HepG2 (cell line): ENCODE data around the gene UBXN1. TPM values are rescaled to one million over a fixed set of nuclear protein-coding genes. Genes with fewer than 3 reads are reported as not detected.
A peak's percentile ranks its signal among the peaks of the same experiment; 100 is the strongest.

Experiments used
- ARID3A ChIP-seq: IDR thresholded peaks from 2 replicates; pipeline ENCODE4 v1.6.1; 2012; ENCODE audit warnings: low read depth, low read length, improper control_type of control experiment
- CBX2 ChIP-seq, 2 experiments: fragments of 200-600 bp in 1 of 2; sonication (generic); formaldehyde crosslinking in 1 of 2; IDR thresholded peaks; 2 replicates each; pipeline versions ENCODE4 v1.7.0 to v1.8.1; 2018 to 2022; ENCODE audit warnings: low read depth in 2 of 2, low read length in 1 of 2, mild to moderate bottlenecking in 1 of 2, missing genetic modification reagents in 1 of 2
- FOXA1 ChIP-seq, 2 experiments: fragments of 450-650 bp in 1 of 2; sonication (generic) in 1 of 2; formaldehyde crosslinking in 1 of 2; IDR thresholded peaks; 2 replicates each; pipeline versions ENCODE4 v1.4.0 to v1.6.1; 2016 to 2020; ENCODE audit warnings: missing genetic modification reagents in 1 of 2
- GMEB1 ChIP-seq: sonication (generic); formaldehyde crosslinking; IDR thresholded peaks from 2 replicates; pipeline ENCODE4 v1.5.1; 2020; ENCODE audit warnings: missing genetic modification reagents, mild to moderate bottlenecking, borderline replicate concordance
- MLLT10 ChIP-seq: sonication (generic); formaldehyde crosslinking; IDR thresholded peaks from 2 replicates; pipeline ENCODE4 v1.4.0; 2020; ENCODE audit warnings: missing genetic modification reagents
- PITX1 ChIP-seq: sonication (generic); formaldehyde crosslinking; IDR thresholded peaks from 2 replicates; pipeline ENCODE4 v1.5.1; 2020; ENCODE audit warnings: mild to moderate bottlenecking, missing genetic modification reagents
- SAP130 ChIP-seq: IDR thresholded peaks from 2 replicates; pipeline ENCODE4 v1.6.1; 2016; ENCODE audit warnings: low read depth
- TAF15 ChIP-seq: fragments of 200-400 bp; formaldehyde crosslinking; IDR thresholded peaks from one replicate; pipeline ENCODE4 v1.6.1; 2018; ENCODE audit warnings: mild to moderate bottlenecking, low read depth, low read length; ENCODE audit not compliant: poor library complexity, severe bottlenecking
- TCF7L2 ChIP-seq: IDR thresholded peaks from 2 replicates; pipeline ENCODE4 v1.6.1; 2011; ENCODE audit warnings: mild to moderate bottlenecking, low read depth, low read length, moderate library complexity
- TGIF2 ChIP-seq: IDR thresholded peaks from 2 replicates; pipeline ENCODE4 v1.6.1; 2016; ENCODE audit warnings: control low read depth, missing compliant biosample characterization
- ZNF3 ChIP-seq: IDR thresholded peaks from 2 replicates; pipeline ENCODE4 v1.7.0; 2017; ENCODE audit warnings: inconsistent platforms
- ZNF691 ChIP-seq: sonication (generic); formaldehyde crosslinking; IDR thresholded peaks from 2 replicates; pipeline ENCODE4 v1.4.0; 2020; ENCODE audit warnings: missing genetic modification reagents, low read depth, mild to moderate bottlenecking, borderline replicate concordance
- polyA plus RNA-seq, 8 experiments: library from polyadenylated mRNA; depleted of rRNA in 3 of 8; stranded (reverse) in 7 of 8; unstranded in 1 of 8; fragments of >200 nt; fragmentation: Illumina TruSeq in 4 of 8; extraction: Trizol in 4 of 8; gene quantifications; 2 replicates each; pipeline versions ENCODE4 v1.2.1 to v1.2.3, GENCODE V29; 2011 to 2016; ENCODE audit warnings: low read depth in 4 of 8, missing spikeins in 1 of 8, mixed read lengths in 1 of 8; ENCODE audit not compliant: insufficient read depth in 1 of 8
- total RNA-seq, 5 experiments: library from RNA; depleted of rRNA; stranded (reverse); fragments of >200 nt; fragmentation: Illumina TruSeq; extraction: Trizol; gene quantifications; 2 replicates each; pipeline ENCODE4 v1.2.3, GENCODE V29; 2016; ENCODE audit warnings: low read depth in 1 of 5
- TF ChIP-seq, protein P1 (sequence below): sonication (generic); formaldehyde crosslinking; IDR thresholded peaks from 2 replicates; pipeline ENCODE4 v1.4.0; 2020; ENCODE audit warnings: missing genetic modification reagents
- TF ChIP-seq, protein P2 (sequence below): sonication (generic); formaldehyde crosslinking; IDR thresholded peaks from 2 replicates; pipeline ENCODE4 v1.8.0; 2022; ENCODE audit warnings: missing genetic modification reagents, mild to moderate bottlenecking, moderate library complexity, borderline replicate concordance
- TF ChIP-seq, protein P3 (sequence below): IDR thresholded peaks from 2 replicates; pipeline ENCODE4 v1.6.1; 2016; ENCODE audit warnings: mild to moderate bottlenecking
- TF ChIP-seq, protein P4 (sequence below): sonication (generic); formaldehyde crosslinking; IDR thresholded peaks from 2 replicates; pipeline ENCODE4 v1.4.0; 2020; ENCODE audit warnings: missing genetic modification reagents

Gene UBXN1
- total and polyA plus RNA-seq, 2 of the 13 experiments (the other 11 are each of a cell fraction or from before 2014, with no cell fraction given): 47.5 to 52.4 TPM

- TF ChIP-seq, protein P1, sequence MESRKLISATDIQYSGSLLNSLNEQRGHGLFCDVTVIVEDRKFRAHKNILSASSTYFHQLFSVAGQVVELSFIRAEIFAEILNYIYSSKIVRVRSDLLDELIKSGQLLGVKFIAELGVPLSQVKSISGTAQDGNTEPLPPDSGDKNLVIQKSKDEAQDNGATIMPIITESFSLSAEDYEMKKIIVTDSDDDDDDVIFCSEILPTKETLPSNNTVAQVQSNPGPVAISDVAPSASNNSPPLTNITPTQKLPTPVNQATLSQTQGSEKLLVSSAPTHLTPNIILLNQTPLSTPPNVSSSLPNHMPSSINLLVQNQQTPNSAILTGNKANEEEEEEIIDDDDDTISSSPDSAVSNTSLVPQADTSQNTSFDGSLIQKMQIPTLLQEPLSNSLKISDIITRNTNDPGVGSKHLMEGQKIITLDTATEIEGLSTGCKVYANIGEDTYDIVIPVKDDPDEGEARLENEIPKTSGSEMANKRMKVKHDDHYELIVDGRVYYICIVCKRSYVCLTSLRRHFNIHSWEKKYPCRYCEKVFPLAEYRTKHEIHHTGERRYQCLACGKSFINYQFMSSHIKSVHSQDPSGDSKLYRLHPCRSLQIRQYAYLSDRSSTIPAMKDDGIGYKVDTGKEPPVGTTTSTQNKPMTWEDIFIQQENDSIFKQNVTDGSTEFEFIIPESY (CRISPR knock-in tag): no peak
- TF ChIP-seq, protein P2, sequence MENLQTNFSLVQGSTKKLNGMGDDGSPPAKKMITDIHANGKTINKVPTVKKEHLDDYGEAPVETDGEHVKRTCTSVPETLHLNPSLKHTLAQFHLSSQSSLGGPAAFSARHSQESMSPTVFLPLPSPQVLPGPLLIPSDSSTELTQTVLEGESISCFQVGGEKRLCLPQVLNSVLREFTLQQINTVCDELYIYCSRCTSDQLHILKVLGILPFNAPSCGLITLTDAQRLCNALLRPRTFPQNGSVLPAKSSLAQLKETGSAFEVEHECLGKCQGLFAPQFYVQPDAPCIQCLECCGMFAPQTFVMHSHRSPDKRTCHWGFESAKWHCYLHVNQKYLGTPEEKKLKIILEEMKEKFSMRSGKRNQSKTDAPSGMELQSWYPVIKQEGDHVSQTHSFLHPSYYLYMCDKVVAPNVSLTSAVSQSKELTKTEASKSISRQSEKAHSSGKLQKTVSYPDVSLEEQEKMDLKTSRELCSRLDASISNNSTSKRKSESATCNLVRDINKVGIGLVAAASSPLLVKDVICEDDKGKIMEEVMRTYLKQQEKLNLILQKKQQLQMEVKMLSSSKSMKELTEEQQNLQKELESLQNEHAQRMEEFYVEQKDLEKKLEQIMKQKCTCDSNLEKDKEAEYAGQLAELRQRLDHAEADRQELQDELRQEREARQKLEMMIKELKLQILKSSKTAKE: no peak
- TF ChIP-seq PITX1 (CRISPR knock-in tag) (no peak; the same call in 1 of the 2 replicates), TCF7L2 (no peak), TGIF2 (CRISPR knock-in tag) (0 out of 2 replicates have a peak, but pooled peaks have one; percentile 48), ARID3A (no peak), FOXA1 (IDR thresholded peaks at IDR 0.05) (no peak), FOXA1 (CRISPR knock-in tag; IDR thresholded peaks at IDR 0.05) (no peak), ZNF691 (CRISPR knock-in tag) (no peak), SAP130 (CRISPR knock-in tag) (peak; percentile 83), CBX2 (IDR thresholded peaks at IDR 0.05; ENCODE audit: low read depth, low read length) (no peak), CBX2 (CRISPR knock-in tag; IDR thresholded peaks at IDR 0.05; ENCODE audit: low read depth) (no peak), GMEB1 (CRISPR knock-in tag) (peak; percentile 45; the same call in 1 of the 2 replicates), MLLT10 (no peak), TAF15 (peak; percentile 99), ZNF3 (CRISPR knock-in tag) (no peak)
- TF ChIP-seq, protein P3, sequence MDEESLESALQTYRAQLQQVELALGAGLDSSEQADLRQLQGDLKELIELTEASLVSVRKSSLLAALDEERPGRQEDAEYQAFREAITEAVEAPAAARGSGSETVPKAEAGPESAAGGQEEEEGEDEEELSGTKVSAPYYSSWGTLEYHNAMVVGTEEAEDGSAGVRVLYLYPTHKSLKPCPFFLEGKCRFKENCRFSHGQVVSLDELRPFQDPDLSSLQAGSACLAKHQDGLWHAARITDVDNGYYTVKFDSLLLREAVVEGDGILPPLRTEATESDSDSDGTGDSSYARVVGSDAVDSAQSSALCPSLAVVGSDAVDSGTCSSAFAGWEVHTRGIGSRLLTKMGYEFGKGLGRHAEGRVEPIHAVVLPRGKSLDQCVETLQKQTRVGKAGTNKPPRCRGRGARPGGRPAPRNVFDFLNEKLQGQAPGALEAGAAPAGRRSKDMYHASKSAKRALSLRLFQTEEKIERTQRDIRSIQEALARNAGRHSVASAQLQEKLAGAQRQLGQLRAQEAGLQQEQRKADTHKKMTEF (CRISPR knock-in tag): peak; percentile 63
- TF ChIP-seq, protein P4, sequence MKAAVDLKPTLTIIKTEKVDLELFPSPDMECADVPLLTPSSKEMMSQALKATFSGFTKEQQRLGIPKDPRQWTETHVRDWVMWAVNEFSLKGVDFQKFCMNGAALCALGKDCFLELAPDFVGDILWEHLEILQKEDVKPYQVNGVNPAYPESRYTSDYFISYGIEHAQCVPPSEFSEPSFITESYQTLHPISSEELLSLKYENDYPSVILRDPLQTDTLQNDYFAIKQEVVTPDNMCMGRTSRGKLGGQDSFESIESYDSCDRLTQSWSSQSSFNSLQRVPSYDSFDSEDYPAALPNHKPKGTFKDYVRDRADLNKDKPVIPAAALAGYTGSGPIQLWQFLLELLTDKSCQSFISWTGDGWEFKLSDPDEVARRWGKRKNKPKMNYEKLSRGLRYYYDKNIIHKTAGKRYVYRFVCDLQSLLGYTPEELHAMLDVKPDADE (CRISPR knock-in tag): no peak
Observed at GRCh38 chr11:62665075-62665598, 13.7 kb downstream of the UBXN1 start, which contains the start of the genes C11orf98 and CSKMT (continued).
